Endothelial cell of coronary artery (primary cell): ENCODE measurements around the gene RLIM. TPM values are rescaled to one million over a fixed set of nuclear protein-coding genes. Genes with fewer than 3 reads are reported as not detected.

Source experiments
- total RNA-seq: library from RNA; depleted of rRNA; stranded (reverse); fragments of >200 nt; gene quantifications from 2 replicates; pipeline ENCODE4 v1.2.3, GENCODE V29; 2014

Gene RLIM
- 44.9 and 49.9 TPM in 2 replicates for total RNA-seq

GRCh38 chrX:74614093-74614909 is at the start of gene RLIM:
Gene RLIM, minus strand, starts transcription at chrX:74614624. Its CDS starts 18,647 bp downstream, at chrX:74595977.

Other genes with a start within 250 kb of the RLIM start
- gene SLC16A2, start 193.1 kb downstream of the RLIM start, total RNA-seq = 0.36 and 0.94 TPM in 2 replicates